Suppressor macrophage treated with lipopolysaccharide for 1 hour (primary cell): ENCODE measurements around the gene USH1G.
A peak's percentile ranks its signal among the peaks of the same experiment; 100 is the strongest.

ENCODE experiments used
- DNase-seq, 3 donors: peaks; one replicate each; pipeline ENCODE4 v3.0.0-alpha.2; 2020 to 2022

The USH1G gene

GRCh38 chr17:74953134-74953687, 30.2 kb upstream of the USH1G start:
- DNase-seq: no peak

- DNase-seq: no peak
Measured at GRCh38 chr17:74952431-74953133, 29.5 kb upstream of the USH1G start.

- no peak for DNase-seq
Measured at GRCh38 chr17:74951680-74952421, 28.8 kb upstream of the USH1G start.

- no peak for DNase-seq
Measured at GRCh38 chr17:74951065-74951464, 28.0 kb upstream of the USH1G start.

GRCh38 chr17:74950207-74950606, 27.2 kb upstream of the USH1G start:
- DNase-seq: no peak

- no peak for DNase-seq
Measured at GRCh38 chr17:74949455-74950115, 26.5 kb upstream of the USH1G start.

- DNase-seq: no peak
Measured at GRCh38 chr17:74947041-74947754, 24.1 kb upstream of the USH1G start.

- no peak for DNase-seq
Measured at GRCh38 chr17:74946641-74947040, 23.6 kb upstream of the USH1G start.

- peak in 2 of 3 donors; percentile 30 to 37 for DNase-seq
Measured at GRCh38 chr17:74945543-74945942, 22.5 kb upstream of the USH1G start.

- no peak for DNase-seq
Measured at GRCh38 chr17:74943808-74944522, 20.9 kb upstream of the USH1G start.

GRCh38 chr17:74941128-74941725, 18.2 kb upstream of the USH1G start:
- no peak for DNase-seq

- no peak for DNase-seq
Measured at GRCh38 chr17:74939534-74939933, 16.5 kb upstream of the USH1G start.

GRCh38 chr17:74938194-74938950, 15.3 kb upstream of the USH1G start:
- DNase-seq: no peak

- no peak for DNase-seq
Measured at GRCh38 chr17:74937064-74938051, 14.3 kb upstream of the USH1G start.

GRCh38 chr17:74936470-74936799, 13.4 kb upstream of the USH1G start:
- DNase-seq: no peak

GRCh38 chr17:74935585-74936469, 12.8 kb upstream of the USH1G start, which contains the start of gene OTOP3:
TSS of gene OTOP3 (plus strand) at chr17:74935898. CDS start at chr17:74935922, 24 bp downstream.
- no peak for DNase-seq

GRCh38 chr17:74935048-74935447, 12.0 kb upstream of the USH1G start:
- no peak for DNase-seq

GRCh38 chr17:74930535-74931036, 7.5 kb upstream of the USH1G start:
- no peak for DNase-seq
